Measurements from ENCODE around the gene UBASH3B.

UBASH3B gene

DNA sequence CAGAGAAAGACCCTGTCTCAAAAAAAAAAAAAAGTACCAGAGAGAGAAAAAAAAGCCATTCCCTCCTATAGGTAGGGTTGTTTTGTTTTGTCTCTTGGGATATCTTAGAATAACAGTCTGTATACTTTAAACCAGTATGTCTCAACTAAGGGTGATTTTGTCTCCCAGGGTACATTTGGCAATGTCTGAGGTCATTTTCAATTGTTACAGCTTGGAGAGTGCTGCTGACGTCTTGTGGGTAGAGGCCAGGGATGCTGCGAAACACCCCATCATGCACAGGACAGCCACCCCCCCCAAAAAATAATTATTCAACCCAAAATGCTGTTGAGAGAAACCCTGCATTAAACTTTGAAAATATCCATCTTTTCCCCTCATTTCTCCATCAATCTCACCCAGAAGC is 126.7 kb downstream of the UBASH3B start:
- DNase-seq (ENCODE audit: low read depth in 2 of 2): no peak

- peak; percentile 51 for DNase-seq (ENCODE audit: low read depth in 2 of 2)
These were observed 128.9 kb downstream of the UBASH3B start for GRCh38 chr11:122784325-122784955.

- DNase-seq (ENCODE audit: low read depth in 2 of 2): no peak
These were observed 129.6 kb downstream of the UBASH3B start for GRCh38 chr11:122785031-122785541.

- no peak for DNase-seq (ENCODE audit: low read depth in 2 of 2)
These were observed 131.4 kb downstream of the UBASH3B start for GRCh38 chr11:122786896-122787295.

DNA sequence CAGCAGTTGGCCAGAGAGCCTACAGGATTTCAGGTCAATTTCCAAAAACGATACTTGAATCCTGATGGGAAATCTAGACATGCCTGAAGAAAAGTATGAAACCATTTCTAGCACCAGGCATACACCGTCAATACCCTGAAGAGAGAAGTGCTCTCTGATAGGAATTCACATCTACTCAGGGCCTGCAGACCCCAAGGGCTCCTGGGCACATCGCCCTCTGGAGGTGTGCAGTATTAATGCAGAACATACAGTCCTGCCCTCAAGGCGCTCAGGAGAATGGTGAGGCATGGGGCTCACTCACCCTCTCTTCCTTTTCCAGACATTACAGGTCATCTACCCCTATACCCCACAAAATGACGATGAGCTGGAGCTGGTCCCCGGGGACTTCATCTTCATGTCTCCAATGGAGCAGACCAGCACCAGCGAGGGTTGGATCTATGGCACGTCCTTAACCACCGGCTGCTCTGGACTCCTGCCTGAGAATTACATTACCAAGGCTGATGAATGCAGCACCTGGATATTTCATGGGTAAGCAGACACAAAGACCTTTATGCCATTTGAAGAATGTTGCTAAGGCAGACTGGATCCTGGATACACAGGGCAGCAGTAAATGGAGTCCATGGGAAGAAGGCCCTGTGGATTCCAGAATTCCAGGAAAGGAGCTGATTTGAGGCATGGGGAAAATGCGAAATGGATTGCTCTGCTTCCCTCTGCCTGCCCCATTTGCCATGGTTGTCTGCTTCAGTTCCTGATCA is 133.4 kb downstream of the UBASH3B start:
- no peak for DNase-seq (ENCODE audit: low read depth in 2 of 2)

- no peak for DNase-seq (ENCODE audit: low read depth in 2 of 2)
These were observed 134.4 kb downstream of the UBASH3B start for GRCh38 chr11:122789907-122790306.

DNA sequence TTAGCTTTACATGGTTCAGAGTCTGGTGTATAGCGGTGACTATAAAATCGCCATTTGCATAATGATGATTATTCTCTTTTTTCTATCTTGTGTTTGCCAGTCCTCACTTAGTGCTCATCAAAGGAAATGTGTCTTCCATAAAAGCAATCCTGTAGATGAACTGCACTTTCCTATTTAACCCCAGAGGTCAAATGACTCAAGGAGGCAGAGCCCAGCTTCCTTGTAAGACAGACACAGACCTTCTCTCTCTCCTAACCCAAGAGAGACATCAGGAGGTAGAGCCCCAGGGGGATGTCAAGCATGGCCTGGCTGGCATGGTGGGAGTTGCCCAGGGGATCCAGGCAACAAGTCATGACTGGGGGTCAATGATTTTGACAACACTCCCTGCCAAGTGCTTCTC is 135.9 kb downstream of the UBASH3B start:
- DNase-seq (ENCODE audit: low read depth in 2 of 2): no peak

DNA sequence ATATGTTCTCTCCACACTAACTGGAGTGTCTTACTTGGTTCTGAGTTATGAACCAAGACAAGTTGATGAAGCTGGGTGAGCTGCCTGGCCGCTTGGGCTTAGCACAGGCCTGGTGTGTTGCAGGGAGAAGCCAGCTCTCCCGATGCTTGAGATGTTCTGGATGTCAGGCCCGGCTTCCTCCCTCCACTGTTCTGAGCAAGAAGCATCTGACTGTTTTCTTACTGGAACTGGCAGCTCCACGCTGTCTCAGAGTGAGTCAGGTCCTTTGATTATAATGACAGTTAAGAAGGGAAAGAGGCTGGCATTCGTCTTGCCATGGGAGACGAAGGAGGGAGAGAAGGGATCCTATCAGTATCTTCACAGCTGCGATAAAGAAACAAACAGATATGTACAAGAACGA is 136.3 kb downstream of the UBASH3B start:
- no peak for DNase-seq (ENCODE audit: low read depth in 2 of 2)

DNA sequence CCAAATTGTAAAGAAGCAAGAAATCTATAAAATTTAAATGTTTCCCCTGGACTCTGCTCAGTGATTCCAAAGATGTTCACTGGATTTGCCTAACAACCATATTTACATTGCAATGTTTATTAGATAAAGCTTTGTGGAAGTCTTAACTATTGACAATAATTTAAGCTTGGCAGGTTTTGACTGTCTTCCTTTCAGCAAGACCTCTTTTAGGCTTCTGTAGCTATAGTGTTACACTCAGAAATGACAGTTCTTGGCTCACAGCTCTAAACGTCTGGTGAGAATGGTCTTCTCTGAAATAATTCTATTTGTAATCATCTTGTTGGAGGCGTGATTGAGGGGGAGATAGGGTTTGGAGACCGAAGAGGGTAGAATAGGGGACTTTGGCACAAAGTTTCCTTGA is 138.0 kb downstream of the UBASH3B start:
- DNase-seq (ENCODE audit: low read depth in 2 of 2): no peak

GRCh38 chr11:122795307-122795706 is 139.8 kb downstream of the UBASH3B start:
- no peak for DNase-seq (ENCODE audit: low read depth in 2 of 2)

- DNase-seq (ENCODE audit: low read depth in 2 of 2): no peak
These were observed 140.7 kb downstream of the UBASH3B start for GRCh38 chr11:122796128-122796717.

DNA sequence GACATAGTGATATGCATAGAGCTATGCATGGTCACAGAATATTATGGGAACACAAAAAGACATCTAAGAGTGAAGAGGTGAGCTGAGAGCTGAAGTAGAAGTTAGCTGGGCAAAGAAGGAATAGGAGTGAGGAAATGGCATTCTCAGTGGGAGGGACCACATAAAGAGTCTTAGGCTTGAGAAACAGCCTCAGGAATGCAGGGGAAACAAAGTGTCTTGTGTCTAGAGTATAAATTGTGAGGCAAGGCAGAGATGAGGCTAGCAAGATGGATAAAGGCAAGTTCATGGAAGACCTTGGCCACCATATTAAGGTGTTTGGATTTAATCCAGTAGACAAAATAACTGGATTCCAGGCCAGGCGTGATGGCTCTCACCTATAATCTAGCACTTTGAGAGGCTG is 142.1 kb downstream of the UBASH3B start:
- no peak for DNase-seq (ENCODE audit: low read depth in 2 of 2)

DNA sequence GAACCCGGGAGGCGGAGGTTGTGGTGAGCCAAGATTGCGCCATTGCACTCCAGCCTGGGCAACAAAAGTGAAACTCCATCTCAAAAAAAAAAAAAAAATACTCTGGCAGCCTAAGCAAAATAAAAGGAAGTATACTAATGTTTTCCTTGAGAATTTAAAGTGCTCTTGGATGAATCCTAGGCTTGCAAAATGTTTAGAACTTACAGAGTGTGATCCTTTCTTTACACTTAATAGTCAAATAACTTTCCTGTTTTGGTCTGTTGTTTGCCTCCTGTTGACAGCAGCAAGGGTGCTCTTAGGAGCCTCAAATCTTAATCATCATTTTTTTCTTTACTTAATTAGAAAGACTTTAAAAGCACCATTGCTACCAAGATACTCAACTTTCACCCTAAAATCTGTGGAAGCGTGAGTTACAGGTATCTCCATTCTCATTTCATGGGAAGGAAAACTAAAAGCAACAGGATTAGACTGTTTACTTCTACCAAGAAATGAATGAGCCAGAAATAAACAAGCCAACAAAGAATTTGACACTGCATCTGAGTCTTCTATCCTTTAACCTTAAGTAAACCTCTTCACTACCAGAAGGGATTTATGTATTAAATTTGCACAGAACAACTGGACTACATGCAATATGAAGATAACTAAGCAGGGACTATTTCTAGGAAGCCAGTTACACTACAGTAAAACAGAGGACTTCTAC is 144.0 kb downstream of the UBASH3B start:
- no peak for DNase-seq (ENCODE audit: low read depth in 2 of 2)

DNA sequence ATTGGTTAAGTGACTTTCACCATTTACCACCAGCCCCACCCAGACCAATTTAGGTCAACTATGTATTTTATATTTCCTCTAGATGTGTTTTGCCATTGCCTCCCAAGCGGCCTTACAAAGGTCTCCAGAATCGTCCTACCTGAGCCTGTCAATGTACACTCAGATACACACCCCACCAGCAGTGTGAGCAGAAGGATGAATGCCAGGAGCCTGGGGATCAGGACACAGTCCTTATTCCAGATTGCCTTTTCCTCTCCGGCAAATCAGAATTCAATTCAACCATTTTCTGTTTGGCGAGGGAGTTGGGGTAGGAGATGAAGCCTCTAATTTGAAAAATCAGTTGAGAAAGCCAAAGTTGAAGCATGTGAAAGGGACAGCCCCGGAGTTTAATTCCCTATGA is 147.4 kb downstream of the UBASH3B start:
- no peak for DNase-seq (ENCODE audit: low read depth in 2 of 2)

DNA sequence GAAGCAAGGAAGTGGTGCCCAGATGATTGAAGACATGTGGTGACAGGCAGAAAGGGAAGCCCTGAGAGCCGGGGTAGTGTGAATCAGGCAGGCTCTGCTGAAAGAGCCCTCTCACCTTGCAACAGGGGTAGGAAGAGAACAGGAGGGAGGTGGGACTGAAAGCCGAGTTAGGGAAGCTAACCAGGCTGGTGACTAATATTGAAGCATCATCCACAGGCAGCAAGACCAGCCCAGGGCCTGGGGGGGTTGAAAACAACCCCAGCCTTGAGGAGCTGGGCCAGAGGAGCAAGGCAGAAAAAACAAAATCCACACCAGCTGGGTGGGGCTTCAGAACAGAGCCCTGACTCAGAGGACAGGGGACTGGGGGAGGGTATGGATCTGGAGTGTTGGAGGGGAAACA is 147.8 kb downstream of the UBASH3B start:
- DNase-seq (ENCODE audit: low read depth in 2 of 2): peak in 1 of 2 experiments; percentile 21

DNA sequence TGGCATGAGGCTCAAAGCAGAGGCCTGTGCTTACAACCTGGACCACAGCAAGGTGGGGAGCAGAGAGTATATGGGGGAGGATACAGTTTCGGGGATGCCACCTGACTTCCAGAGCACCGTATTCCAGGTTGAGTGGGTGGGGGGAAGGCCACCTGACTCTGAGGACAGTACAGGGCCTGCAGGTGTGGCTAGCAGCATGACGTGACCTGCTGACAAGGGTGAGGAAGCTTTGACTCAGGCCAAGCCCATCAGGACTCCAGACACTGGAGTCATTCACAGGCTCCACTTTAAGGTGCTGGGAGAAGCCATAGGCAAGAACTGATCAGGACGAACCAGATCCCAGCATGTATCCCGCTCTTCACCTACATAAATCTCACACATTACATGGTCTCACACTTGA is 148.2 kb downstream of the UBASH3B start:
- DNase-seq (ENCODE audit: low read depth in 2 of 2): no peak

DNA sequence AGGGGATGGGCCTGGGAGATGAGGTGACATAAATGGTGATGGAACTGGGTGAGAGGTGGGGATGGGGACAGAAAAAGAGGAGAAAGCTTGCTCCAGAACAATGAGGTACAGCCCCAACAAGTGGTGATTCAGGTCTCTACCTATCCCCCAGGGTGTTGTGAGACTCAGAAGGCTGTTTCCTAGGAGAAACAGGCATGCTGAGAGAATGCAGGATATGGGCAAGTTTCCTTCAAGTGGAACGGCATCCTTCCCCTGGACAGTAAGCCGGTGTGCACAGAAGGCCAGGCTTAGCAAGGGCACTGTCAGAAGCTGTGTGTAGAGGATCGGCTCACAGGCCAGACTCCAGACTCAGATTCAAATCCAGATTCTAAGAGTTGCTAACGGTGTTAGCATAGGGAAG is 148.6 kb downstream of the UBASH3B start:
- no peak for DNase-seq (ENCODE audit: low read depth in 2 of 2)

GRCh38 chr11:122804796-122805195 is 149.3 kb downstream of the UBASH3B start:
- DNase-seq (ENCODE audit: low read depth in 2 of 2): no peak

- no peak for DNase-seq (ENCODE audit: low read depth in 2 of 2)
These were observed 152.4 kb downstream of the UBASH3B start for GRCh38 chr11:122807731-122808477.

- DNase-seq (ENCODE audit: low read depth in 2 of 2): no peak
These were observed 153.0 kb downstream of the UBASH3B start for GRCh38 chr11:122808478-122808869.

DNA sequence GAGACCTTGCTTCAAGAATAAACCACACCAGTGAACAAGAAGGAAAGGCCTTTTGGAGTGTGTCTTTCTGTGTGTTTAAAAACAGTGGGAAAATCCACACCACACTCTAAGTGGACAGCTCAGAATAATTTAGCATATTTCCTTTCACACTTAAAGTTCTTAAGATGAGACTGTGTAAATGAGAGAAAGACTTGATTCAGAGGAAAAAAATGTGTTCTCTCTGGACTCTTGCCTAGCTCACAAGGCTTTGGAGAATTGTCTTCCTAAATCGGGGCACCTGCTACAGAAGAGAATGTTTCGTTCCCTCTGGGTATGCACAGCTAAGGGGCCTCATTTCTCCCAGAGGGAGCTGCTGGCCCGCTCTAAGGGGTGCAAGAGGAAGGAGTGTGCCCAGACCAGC is 154.3 kb downstream of the UBASH3B start:
- DNase-seq (ENCODE audit: low read depth in 2 of 2): no peak

DNA sequence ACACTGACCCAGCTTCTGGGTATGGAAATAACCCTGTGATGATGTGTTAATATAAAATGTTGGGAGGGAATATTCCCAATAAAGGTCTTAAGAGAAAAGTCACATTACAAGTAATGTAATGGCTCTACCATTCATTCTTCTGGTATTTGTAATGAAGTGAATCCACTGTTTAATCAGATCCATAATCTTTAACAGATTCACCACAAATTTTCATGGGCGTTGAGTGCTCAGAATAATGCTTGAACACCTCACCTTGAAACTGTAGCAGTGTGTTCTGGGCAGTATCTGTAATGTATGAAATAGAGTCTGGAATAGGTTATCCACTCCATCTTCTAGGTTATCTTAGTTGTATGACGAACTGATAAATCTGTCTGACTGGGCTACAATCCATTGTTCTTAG is 156.2 kb downstream of the UBASH3B start:
- DNase-seq (ENCODE audit: low read depth in 2 of 2): no peak

Data from fibroblast of skin of left quadriceps (primary cell).